NCI-H1105 treated with DMSO at 0.1 percent for 48 hours (cell line): Measurements from ENCODE around the gene PRKAG1.

Experiments used
- DNase-seq: peaks from one replicate; lab custom pipeline; 2025; lab: John Stamatoyannopoulos, UW

The PRKAG1 gene

DNA sequence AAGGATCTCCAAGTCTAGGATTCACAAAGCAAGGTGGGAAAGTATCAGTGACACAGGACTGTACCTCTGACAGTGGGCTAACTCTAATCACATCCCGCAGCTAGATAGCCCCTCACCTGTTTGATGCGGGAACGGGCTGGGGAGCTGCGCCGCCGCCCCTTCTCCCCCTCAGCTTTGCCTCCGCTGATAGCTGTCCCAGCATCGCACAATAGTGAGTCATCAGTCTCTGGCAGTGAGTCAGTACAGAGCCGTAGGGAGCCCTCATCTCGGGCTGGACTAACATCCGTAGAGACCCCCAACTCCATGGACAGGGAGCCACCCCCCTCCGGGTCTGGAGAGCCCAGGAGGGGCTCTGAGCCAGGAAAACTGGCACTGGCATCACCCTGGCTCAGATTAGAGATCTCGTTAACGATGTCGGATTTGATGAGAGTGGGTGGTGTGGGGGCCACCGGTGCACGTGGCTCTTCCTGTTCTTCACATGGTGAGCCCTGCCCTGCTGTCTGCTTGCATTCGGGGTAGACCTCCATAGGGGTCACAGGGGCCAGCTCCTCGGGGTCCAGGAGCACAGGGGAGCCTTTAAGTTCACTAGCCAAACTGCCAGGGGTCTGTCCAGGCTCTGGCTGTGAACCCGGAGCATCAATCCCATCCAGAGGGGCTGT lies 31.1 kb upstream of the PRKAG1 start:
- DNase-seq, result no peak

DNA sequence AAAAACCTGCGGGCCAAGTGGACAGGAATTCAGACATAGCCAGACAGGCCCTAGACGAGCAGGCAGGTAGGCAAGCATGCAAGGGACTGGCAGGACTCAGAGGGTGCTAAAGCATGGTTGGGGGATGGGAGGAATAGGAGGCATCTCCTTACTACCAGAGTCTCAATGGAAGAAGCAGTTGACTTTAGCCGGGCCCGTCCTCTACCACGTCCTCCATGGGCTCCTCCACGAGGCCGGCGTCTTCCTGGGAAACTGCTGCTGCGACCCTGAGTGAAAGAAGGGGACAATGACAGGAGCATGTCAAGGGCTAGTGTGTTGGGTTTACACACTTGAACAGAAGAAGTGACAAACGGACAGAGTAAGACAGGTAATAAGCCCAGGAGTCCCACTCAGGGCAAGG lies 30.4 kb upstream of the PRKAG1 start:
- no peak for DNase-seq

GRCh38 chr12:49046129-49046895 lies 27.7 kb upstream of the PRKAG1 start:
- DNase-seq, result no peak

GRCh38 chr12:49044660-49045059 lies 26.1 kb upstream of the PRKAG1 start:
- DNase-seq, result no peak

GRCh38 chr12:49043856-49044258 lies 25.3 kb upstream of the PRKAG1 start:
- peak; percentile 2 for DNase-seq

- no peak for DNase-seq
Measured at GRCh38 chr12:49043241-49043640, 24.7 kb upstream of the PRKAG1 start.

DNA sequence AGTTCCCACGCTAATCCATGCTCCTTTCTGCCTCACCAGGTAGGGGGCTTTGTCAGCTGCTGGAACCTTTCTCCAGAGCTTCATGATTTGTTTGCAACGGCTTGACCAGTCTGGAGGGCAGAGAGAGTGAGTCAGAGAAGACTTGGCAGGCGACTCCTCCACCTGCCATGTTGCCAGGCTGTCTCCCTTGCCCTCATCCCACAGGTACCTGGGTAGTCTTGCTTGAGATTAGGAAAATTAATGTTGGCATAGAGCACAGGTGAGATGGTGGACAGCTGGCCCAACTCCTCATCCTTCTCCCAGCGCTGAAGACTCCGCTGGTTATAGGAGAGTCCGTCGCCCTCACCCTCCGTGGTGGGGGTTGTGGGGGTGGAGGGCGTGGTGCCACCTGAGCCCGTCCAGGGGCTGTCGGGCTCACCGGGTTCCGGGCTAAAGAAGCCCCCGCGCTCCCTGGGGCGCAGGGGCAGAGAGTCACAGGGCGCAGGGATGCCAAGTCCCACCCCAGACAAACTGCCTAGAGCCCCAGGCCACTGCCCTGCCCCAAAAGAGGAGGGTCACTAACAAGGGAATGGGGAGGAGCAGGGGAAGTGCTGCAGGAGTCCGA lies 23.4 kb upstream of the PRKAG1 start:
- no peak for DNase-seq

DNA sequence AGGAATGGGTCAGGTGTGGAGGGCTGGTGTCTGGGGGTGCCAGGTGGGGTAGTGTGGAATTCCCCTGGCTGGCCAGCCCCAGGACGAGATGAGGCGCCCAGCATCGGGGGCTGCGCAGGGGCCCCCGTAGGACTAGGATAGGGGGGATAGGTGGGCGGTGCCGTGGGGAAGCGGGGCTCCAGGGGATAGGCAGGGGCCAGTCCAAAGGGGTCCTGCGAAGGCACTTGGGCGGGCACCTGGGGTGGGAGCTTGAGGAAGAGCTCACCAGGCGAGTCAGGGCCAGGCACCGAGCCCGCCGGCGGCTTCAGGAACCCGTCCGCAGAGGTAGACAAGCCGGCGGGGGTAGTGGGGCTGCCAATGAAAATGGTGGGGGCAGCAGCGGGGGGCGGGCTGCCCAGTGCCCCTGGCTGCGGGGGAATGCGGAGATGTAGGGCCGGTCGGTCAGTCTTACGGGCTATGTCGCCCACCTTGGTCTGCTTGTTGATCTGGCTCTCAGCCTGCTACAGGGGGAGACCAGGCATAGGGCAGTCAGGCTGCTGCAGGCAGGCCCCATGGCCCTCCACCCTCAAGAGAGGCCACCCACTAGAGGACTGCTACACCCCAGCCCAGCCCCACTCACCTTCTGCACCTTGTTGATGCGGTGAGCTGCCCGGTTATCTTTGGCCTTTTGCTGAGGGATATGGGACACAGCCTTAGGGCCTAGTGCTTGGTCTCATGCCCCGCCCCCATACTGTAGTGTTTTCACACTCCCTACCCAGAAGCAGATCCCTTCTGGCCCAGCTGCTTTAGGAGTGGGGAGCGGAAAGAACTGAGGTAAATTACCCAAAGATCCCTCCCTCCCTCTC lies 22.7 kb upstream of the PRKAG1 start:
- DNase-seq, result no peak

DNA sequence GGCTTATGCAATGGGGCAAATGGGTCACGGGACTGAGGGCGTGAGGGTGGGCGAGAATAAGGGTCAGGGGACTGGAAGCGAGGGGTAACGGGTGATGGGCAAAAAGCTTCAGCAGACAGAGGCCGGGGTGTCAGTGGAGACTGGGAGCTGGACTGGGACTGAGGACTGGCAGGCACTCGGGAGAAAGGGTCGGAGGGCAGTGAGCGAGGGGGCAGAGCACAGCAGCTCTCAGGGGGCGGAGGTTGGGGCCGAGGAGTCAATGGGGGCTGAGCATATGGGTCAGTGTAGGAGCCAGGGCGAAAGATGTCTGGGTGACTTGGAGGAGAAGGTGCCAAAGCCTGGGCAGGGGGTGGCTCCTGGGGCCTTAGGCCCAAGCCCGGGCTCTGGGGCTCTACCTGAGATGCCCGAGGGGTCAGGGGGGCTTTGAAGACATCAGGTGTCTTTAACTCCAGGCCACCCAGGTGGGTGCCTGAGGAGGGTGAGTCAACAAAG lies 21.8 kb upstream of the PRKAG1 start:
- no peak for DNase-seq

DNA sequence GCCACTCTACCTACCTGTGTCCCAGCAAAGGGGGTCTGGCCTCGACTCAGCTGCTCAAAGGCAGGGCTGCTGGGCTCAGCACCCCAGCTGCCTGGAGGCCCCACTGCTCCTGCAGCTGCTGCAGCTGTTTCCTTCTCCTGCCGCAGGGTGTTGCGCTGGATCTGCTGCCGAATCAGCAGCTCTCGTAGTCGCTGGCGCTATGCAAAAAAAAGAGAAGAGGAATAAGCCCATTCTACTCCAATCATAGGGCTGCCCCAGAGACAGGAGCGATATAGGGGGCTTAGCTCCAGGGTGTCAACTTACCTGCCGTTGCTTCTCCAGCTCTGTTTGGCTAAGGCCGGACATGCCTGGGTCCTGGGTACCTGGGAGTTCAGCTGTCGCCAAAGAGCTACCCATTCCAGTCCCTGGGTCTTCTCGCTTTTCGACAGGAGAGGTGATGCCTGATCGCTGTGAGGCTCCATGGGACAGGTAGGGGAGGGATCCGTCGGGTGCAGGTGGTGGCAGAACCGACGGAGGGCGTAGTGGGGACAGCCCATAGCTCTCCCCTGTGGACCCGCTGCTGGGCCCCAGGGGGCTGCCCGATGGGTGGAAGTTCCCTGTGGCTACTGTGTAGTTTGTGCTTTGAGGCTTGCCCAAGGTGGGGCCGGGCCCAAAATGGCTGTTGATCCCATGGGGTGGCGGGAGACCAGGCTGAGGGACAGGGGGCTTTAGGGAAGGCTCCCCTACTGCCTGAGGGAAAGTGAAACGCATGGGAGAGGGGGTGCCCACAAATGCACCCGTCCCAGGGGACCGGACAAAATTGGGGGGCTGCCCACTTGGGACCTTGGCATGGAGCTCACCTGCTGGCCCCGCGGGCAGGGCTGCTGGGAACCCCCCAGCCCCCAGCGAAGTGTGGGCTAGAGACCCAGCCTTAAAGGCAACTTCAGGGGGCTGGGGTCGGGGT lies 21.1 kb upstream of the PRKAG1 start:
- DNase-seq, result no peak

DNA sequence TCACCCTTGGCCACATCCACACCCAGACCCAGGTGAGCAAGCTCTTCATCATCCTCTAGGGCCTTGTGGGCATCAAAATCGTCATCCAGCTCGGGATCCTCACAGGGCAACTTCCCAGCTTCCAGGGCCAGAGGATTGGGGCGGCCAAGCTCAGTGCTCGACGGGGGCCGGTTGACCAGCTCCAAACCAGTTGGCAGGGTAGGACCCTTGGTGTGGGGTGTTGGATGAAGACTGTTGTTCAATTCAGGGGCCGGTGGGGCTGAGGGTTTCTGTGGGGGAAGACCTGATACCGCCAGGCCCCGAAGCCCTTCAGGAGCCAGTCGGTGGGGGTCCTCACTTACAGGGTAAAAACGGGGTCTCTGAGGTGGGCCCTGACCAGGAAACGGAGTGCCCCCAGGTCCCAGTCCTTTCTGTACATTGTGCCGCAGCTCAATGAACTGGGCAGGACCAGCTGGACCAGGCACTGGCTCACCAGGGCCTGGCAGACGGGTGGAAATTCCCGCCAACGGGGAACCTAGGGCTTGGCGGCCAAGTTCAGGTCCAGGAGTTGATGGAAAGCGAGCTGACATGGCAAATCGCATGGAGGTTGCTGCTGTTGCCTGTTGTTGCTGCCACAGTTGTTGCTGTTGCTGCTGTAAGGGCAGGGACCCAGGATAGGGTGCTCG lies 19.8 kb upstream of the PRKAG1 start:
- DNase-seq, result no peak

DNA sequence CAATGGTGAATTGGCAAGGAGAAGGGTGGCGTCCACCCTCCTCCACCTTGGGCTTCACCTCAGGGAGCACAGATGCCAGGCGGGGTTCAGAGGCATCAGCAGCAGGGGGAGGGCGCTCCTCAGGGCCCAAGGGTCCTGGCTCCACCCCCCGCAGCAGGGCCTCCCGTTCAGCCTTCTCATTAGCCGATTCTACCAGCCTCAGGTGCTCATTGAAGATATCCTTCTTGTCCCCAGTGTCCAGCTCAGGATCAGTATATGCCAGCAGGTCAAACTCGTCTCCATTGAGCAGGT lies 19.3 kb upstream of the PRKAG1 start:
- no peak for DNase-seq

DNA sequence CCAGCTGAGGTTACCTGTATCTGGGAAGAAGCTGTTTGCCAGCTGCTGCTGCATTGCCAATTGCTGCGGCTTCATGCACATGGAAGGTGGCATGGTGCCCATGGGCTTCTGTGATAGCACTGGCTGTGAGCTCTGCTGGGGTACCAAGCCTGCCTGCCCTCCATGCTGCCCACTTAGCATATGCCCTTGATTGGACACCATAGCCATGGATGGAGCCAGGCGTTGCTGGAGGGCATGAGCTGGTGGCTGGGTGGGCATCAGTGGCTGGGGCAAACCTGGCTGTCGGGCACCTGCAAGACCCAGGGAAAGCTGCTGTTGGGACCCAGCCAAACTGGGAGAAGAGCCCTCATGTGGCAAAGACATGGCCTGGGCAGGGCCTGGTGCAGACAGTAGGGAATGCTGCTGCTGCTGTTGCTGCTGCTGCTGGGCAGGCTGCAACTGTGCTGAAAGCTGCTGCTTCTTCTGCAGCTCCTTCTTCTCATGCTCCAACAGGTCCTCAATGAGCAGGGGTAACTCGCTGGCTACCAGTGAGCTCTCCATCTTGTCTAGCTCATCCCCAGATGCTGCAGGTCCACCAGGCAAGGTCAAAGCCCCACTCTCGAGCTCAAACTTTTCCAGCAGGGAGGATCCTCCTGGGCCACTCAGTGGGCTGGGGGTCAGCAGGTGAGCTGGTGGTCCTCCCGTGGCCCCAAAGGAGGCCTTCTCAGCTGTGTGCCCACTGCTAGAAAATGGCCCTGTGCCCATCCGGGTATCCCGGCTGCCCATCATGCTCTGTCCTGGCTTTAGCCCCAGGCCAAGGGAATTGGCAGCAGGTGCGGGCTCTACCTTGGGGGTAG lies 18.8 kb upstream of the PRKAG1 start:
- no peak for DNase-seq

- DNase-seq, result no peak
Measured at GRCh38 chr12:49036029-49036428, 17.5 kb upstream of the PRKAG1 start.

DNA sequence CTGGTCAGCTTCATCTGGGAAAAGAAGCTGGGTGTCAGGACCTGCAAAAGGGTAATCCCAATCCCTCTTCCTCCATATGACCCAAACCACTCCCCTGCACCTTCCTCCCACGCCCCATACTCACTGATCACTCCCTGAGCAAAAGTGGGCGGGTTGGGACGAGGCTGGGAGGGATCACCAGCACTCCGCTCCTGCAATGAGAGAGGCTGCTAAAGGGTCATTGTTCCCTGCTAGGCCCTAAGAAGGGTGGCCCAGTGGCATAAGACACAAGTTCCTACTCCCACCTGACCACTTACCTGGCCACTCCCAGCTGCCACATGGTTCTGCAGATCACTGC lies 15.7 kb upstream of the PRKAG1 start:
- no peak for DNase-seq

GRCh38 chr12:49033611-49034285 lies 15.2 kb upstream of the PRKAG1 start:
- no peak for DNase-seq

DNA sequence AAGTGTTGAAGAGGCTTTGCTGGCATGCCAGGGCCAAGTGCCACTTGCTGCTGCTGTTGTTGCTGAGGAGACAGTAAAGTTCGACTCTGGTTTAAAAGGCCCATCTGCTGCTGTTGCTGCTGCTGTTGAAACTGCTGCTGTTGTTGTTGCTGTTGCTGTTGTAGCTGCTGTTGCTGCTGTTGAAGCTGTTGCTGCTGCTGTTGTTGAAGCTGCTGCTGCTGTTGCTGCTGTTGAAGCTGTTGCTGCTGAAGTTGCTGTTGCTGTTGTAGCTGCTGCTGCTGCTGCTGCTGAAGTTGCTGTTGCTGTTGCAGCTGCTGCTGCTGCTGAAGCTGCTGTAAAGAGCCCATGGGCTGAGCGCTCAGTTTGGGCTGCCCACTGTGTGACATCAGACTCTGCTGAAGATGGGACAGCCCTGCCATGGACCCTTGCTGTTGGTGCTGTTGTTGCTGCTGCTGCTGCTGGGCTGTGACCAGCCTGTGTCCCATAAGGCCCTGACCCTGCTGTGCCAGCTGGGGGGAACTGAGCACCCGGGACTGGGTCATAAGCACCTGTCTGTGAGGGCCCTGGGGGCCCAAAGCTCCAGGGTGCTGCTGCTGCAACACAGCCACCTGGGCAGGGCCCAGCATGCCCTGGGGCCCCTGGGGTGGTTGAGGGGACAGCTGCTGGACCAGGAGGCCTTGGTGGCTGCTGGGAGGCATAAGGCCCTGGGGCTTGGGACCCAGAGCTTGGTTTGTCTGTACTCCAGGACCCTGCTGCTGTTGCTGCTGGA lies 14.3 kb upstream of the PRKAG1 start:
- DNase-seq, result no peak

DNA sequence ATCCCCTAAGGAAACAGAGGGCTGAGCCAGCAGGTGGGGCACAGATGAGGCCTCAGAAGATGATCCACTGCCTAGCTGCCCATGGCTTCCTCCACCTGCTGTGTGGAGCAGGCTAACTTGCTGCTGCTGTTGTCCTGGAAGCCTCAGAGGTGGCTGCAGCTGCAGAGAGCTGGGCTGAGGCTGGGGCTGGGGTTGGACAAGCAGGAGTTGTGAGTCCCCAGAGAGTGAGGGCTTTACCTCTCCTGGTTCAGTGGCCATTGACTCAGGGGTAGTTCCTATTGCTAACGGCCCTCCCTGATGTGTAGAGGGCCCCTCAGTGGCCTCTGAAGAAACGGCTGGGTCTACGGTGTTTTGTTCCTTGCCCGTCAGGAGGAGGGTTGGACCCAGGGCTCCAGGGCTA lies 13.7 kb upstream of the PRKAG1 start:
- no peak for DNase-seq
